GM23338 (cell line): ENCODE data around the gene MIOS. TPM values are rescaled to one million over a fixed set of nuclear protein-coding genes. Genes with fewer than 3 reads are reported as not detected.

Experiments used
- ATAC-seq: fragments of 200-7000 bp; cut with Tn5 transposase; 3 replicates; pipeline ENCODE4 v1.9.1; 2020
- DNase-seq: peaks from one replicate; pipeline ENCODE4 v3.0.0-alpha.2; 2015; ENCODE audit warnings: low spot score
- H2AFZ ChIP-seq: fragments of 200-600 bp; sonication (generic); 2 replicates; pipeline ENCODE4 v1.8.0; 2016; ENCODE audit warnings: antibody characterized with exemption, mild to moderate bottlenecking, moderate library complexity
- H3F3A ChIP-seq: fragments of 200-600 bp; sonication (generic); replicated peaks from 2 replicates; pipeline ENCODE4 v1.8.0; 2017; ENCODE audit warnings: antibody characterized with exemption, mixed run types, low read depth
- H3K27ac ChIP-seq: fragments of 200-600 bp; sonication (generic); 2 replicates; pipeline ENCODE4 v1.6.1; 2016; ENCODE audit warnings: low read depth
- H3K27me3 ChIP-seq: fragments of 200-600 bp; sonication (generic); 2 replicates; pipeline ENCODE4 v1.8.0; 2016; ENCODE audit warnings: mild to moderate bottlenecking, mixed run types, moderate library complexity; ENCODE audit not compliant: insufficient read depth
- H3K36me3 ChIP-seq: fragments of 200-600 bp; sonication (generic); 2 replicates; pipeline ENCODE4 v1.8.0; 2016; ENCODE audit warnings: mild to moderate bottlenecking; ENCODE audit not compliant: insufficient read depth
- H3K4me1 ChIP-seq: fragments of 200-600 bp; sonication (generic); 2 replicates; pipeline ENCODE4 v1.8.0; 2016; ENCODE audit warnings: mild to moderate bottlenecking, moderate library complexity; ENCODE audit not compliant: insufficient read depth
- H3K4me2 ChIP-seq: fragments of 200-600 bp; sonication (generic); 2 replicates; pipeline ENCODE4 v1.7.1; 2017; ENCODE audit warnings: mixed run types
- H3K4me3 ChIP-seq: fragments of 200-600 bp; sonication (generic); 2 replicates; pipeline ENCODE4 v1.6.1; 2016; ENCODE audit warnings: mixed run types
- H3K79me2 ChIP-seq: fragments of 200-600 bp; sonication (generic); replicated peaks from 2 replicates; pipeline ENCODE4 v1.8.0; 2017; ENCODE audit warnings: mild to moderate bottlenecking; ENCODE audit not compliant: insufficient read depth
- H3K9me2 ChIP-seq: fragments of 200-600 bp; sonication (generic); 2 replicates; pipeline ENCODE4 v1.8.0; 2017; ENCODE audit not compliant: insufficient read depth
- H4K20me1 ChIP-seq: fragments of 200-600 bp; sonication (generic); replicated peaks from 2 replicates; pipeline ENCODE4 v1.8.0; 2017; ENCODE audit warnings: mild to moderate bottlenecking; ENCODE audit not compliant: insufficient read depth
- H3K27ac Mint-ChIP-seq: 2 replicates; pipeline ENCODE4 v1.8.0; 2020; ENCODE audit warnings: inconsistent platforms, mild to moderate bottlenecking, moderate library complexity, mixed read lengths
- H3K27me3 Mint-ChIP-seq: 3 replicates; pipeline ENCODE4 v1.8.0; 2022; ENCODE audit warnings: low read depth, mild to moderate bottlenecking, moderate library complexity, mixed read lengths, inconsistent platforms; ENCODE audit not compliant: insufficient read depth, poor library complexity
- H3K36me3 Mint-ChIP-seq: 3 replicates; pipeline ENCODE4 v1.8.0; 2021; ENCODE audit warnings: low read depth, mild to moderate bottlenecking, inconsistent platforms, moderate library complexity, mixed read lengths
- H3K4me1 Mint-ChIP-seq: 3 replicates; pipeline ENCODE4 v1.8.0; 2020; ENCODE audit warnings: mild to moderate bottlenecking, inconsistent platforms, mixed read lengths
- H3K4me3 Mint-ChIP-seq: 3 replicates; pipeline ENCODE4 v1.8.0; 2021; ENCODE audit warnings: moderate library complexity, mild to moderate bottlenecking, inconsistent platforms, mixed read lengths
- H3K9me3 Mint-ChIP-seq: 3 replicates; pipeline ENCODE4 v1.8.0; 2020; ENCODE audit warnings: moderate library complexity, mild to moderate bottlenecking, inconsistent platforms, mixed read lengths
- NANOG ChIP-seq: IDR thresholded peaks from 2 replicates; pipeline ENCODE4 v1.6.1; 2016; ENCODE audit warnings: antibody characterized with exemption, borderline replicate concordance
- POLR2AphosphoS5 ChIP-seq: IDR thresholded peaks from 2 replicates; pipeline ENCODE4 v1.6.1; 2016; ENCODE audit warnings: antibody characterized with exemption, low read depth
- ZNF114 ChIP-seq: fragments of 250-450 bp; sonication (Bioruptor Pico); IDR thresholded peaks from 2 replicates; pipeline ENCODE4 v1.5.0; 2020; ENCODE audit warnings: mild to moderate bottlenecking, moderate library complexity
- ZNF331 ChIP-seq: fragments of 250-450 bp; sonication (Bioruptor Pico); IDR thresholded peaks from 2 replicates; pipeline ENCODE4 v1.5.0; 2020; ENCODE audit warnings: low read depth, mild to moderate bottlenecking, moderate library complexity
- polyA plus RNA-seq: library from polyadenylated mRNA; unstranded; fragments of >200 nt; fragmentation: Nextera tagmentation; extraction: Ambion mirVana; gene quantifications from 2 replicates; pipeline ENCODE4 v1.2.1, GENCODE V29; 2016
- total RNA-seq: library from RNA; depleted of rRNA; stranded (reverse); fragments of >200 nt; shearing (Covaris generic); gene quantifications from 2 replicates; pipeline ENCODE4 v1.2.3, GENCODE V29; 2014
- TF ChIP-seq, protein P1 (sequence below), 2 experiments: fragments of 200-600 bp in 1 of 2; sonication (generic) in 1 of 2; conservative IDR thresholded peaks; 2 replicates each; pipeline versions ENCODE4 v1.5.1 to v1.6.1; 2016 to 2017; ENCODE audit warnings: antibody characterized with exemption in 2 of 2, low read depth in 2 of 2, mild to moderate bottlenecking in 2 of 2, moderate library complexity in 1 of 2
- TF ChIP-seq, protein P2 (sequence below): fragments of 250-450 bp; sonication (Bioruptor Pico); IDR thresholded peaks from 2 replicates; pipeline ENCODE4 v1.5.0; 2020; ENCODE audit warnings: mild to moderate bottlenecking, moderate library complexity
- TF ChIP-seq, protein P3 (sequence below): IDR thresholded peaks from 2 replicates; pipeline ENCODE4 v1.6.1; 2016; ENCODE audit warnings: antibody characterized with exemption

The MIOS gene
- total and polyA plus RNA-seq, 2 experiments from 2014 or later = 13.1 to 85.7 TPM

DNA sequence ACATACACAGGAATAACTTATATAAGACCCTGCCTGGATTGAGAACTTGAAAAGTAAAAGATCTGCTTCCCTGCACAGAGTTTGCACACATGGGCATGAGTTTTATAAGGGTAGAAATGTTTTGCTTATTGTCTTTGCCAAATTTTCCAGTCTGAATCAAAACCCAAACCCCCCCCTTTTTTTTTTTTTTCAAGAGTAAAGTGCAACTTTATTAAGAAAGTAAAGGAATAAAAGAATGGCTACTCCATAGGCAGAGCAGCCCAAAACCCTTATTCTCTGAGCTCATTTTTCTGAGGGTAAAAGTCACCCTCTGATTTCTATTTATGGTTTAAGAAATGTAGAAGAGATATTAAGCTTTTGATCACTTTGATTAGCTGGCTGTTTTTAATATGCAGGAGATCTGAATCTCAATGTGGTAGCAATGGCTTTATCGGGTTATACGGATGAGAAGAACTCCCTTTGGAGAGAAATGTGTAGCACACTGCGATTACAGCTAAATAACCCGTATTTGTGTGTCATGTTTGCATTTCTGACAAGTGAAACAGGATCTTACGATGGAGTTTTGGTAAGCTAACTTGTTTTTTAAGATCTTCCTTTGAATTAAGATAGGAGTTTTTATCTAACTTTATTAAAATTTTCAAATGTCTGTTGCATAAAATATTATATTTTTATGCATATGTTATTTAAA lies 18.7 kb downstream of the MIOS start:
- Mint-ChIP-seq H3K36me3 (peaks cover 16% of the 10 kb centered on the region; the same call in 2 of the 3 replicates), H3K9me3 (no peaks in the 10 kb centered on the region), H3K27ac (no peak overlapping the region), H3K4me1 (peaks cover 9% of the 10 kb centered on the region), H3K27me3 (no peaks in the 10 kb centered on the region), H3K4me3 (no peak overlapping the region)
- H3K4me1 ChIP-seq = no peaks in the 10 kb centered on the region
- H3K79me2 ChIP-seq = peaks cover 6% of the 10 kb centered on the region; the same call in 1 of the 2 replicates
- no peak overlapping the region for H2AFZ ChIP-seq
- no peaks in the 10 kb centered on the region for H3K36me3 ChIP-seq
- H3K4me2 ChIP-seq = no peak overlapping the region
- no peak overlapping the region for H3K4me3 ChIP-seq
- no peaks in the 10 kb centered on the region for H3K9me2 ChIP-seq
- no peak overlapping the region for H3K27ac ChIP-seq
- ATAC-seq (no peak), DNase-seq (no peak)
- H4K20me1 ChIP-seq = no peaks in the 10 kb centered on the region
- TF ChIP-seq, protein P1, sequence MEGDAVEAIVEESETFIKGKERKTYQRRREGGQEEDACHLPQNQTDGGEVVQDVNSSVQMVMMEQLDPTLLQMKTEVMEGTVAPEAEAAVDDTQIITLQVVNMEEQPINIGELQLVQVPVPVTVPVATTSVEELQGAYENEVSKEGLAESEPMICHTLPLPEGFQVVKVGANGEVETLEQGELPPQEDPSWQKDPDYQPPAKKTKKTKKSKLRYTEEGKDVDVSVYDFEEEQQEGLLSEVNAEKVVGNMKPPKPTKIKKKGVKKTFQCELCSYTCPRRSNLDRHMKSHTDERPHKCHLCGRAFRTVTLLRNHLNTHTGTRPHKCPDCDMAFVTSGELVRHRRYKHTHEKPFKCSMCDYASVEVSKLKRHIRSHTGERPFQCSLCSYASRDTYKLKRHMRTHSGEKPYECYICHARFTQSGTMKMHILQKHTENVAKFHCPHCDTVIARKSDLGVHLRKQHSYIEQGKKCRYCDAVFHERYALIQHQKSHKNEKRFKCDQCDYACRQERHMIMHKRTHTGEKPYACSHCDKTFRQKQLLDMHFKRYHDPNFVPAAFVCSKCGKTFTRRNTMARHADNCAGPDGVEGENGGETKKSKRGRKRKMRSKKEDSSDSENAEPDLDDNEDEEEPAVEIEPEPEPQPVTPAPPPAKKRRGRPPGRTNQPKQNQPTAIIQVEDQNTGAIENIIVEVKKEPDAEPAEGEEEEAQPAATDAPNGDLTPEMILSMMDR (conservative IDR thresholded peaks at IDR 0.05; ENCODE audit: low read depth in 2 of 2) = no peak
- TF ChIP-seq NANOG (no peak), ZNF331 (CRISPR knock-in tag) (no peak), POLR2AphosphoS5 (no peak), ZNF114 (CRISPR knock-in tag) (no peak)
- TF ChIP-seq, protein P2, sequence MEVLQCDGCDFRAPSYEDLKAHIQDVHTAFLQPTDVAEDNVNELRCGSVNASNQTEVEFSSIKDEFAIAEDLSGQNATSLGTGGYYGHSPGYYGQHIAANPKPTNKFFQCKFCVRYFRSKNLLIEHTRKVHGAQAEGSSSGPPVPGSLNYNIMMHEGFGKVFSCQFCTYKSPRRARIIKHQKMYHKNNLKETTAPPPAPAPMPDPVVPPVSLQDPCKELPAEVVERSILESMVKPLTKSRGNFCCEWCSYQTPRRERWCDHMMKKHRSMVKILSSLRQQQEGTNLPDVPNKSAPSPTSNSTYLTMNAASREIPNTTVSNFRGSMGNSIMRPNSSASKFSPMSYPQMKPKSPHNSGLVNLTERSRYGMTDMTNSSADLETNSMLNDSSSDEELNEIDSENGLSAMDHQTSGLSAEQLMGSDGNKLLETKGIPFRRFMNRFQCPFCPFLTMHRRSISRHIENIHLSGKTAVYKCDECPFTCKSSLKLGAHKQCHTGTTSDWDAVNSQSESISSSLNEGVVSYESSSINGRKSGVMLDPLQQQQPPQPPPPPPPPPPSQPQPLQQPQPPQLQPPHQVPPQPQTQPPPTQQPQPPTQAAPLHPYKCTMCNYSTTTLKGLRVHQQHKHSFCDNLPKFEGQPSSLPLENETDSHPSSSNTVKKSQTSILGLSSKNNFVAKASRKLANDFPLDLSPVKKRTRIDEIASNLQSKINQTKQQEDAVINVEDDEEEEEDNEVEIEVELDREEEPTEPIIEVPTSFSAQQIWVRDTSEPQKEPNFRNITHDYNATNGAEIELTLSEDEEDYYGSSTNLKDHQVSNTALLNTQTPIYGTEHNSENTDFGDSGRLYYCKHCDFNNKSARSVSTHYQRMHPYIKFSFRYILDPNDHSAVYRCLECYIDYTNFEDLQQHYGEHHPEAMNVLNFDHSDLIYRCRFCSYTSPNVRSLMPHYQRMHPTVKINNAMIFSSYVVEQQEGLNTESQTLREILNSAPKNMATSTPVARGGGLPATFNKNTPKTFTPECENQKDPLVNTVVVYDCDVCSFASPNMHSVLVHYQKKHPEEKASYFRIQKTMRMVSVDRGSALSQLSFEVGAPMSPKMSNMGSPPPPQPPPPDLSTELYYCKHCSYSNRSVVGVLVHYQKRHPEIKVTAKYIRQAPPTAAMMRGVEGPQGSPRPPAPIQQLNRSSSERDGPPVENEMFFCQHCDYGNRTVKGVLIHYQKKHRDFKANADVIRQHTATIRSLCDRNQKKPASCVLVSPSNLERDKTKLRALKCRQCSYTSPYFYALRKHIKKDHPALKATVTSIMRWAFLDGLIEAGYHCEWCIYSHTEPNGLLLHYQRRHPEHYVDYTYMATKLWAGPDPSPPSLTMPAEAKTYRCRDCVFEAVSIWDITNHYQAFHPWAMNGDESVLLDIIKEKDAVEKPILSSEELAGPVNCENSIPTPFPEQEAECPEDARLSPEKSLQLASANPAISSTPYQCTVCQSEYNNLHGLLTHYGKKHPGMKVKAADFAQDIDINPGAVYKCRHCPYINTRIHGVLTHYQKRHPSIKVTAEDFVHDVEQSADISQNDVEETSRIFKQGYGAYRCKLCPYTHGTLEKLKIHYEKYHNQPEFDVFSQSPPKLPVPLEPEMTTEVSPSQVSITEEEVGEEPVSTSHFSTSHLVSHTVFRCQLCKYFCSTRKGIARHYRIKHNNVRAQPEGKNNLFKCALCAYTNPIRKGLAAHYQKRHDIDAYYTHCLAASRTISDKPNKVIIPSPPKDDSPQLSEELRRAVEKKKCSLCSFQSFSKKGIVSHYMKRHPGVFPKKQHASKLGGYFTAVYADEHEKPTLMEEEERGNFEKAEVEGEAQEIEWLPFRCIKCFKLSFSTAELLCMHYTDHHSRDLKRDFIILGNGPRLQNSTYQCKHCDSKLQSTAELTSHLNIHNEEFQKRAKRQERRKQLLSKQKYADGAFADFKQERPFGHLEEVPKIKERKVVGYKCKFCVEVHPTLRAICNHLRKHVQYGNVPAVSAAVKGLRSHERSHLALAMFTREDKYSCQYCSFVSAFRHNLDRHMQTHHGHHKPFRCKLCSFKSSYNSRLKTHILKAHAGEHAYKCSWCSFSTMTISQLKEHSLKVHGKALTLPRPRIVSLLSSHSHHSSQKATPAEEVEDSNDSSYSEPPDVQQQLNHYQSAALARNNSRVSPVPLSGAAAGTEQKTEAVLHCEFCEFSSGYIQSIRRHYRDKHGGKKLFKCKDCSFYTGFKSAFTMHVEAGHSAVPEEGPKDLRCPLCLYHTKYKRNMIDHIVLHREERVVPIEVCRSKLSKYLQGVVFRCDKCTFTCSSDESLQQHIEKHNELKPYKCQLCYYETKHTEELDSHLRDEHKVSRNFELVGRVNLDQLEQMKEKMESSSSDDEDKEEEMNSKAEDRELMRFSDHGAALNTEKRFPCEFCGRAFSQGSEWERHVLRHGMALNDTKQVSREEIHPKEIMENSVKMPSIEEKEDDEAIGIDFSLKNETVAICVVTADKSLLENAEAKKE (CRISPR knock-in tag) = no peak
- TF ChIP-seq, protein P3, sequence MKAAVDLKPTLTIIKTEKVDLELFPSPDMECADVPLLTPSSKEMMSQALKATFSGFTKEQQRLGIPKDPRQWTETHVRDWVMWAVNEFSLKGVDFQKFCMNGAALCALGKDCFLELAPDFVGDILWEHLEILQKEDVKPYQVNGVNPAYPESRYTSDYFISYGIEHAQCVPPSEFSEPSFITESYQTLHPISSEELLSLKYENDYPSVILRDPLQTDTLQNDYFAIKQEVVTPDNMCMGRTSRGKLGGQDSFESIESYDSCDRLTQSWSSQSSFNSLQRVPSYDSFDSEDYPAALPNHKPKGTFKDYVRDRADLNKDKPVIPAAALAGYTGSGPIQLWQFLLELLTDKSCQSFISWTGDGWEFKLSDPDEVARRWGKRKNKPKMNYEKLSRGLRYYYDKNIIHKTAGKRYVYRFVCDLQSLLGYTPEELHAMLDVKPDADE = no peak
- H3K27me3 ChIP-seq = no peaks in the 10 kb centered on the region
- no peaks in the 10 kb centered on the region for H3F3A ChIP-seq
